Measurements from ENCODE around the gene RNF8. TPM values are rescaled to one million over a fixed set of nuclear protein-coding genes. Genes with fewer than 3 reads are reported as not detected.
"Not testable (repeated sequence)": the region's sequence is repeated elsewhere in the genome, so short reads cannot be mapped to it uniquely, and the experiment has no call there.

The RNF8 gene
- total and polyA plus RNA-seq, 8 donors: 8.7 to 46.0 (median 15.3) TPM

DNA sequence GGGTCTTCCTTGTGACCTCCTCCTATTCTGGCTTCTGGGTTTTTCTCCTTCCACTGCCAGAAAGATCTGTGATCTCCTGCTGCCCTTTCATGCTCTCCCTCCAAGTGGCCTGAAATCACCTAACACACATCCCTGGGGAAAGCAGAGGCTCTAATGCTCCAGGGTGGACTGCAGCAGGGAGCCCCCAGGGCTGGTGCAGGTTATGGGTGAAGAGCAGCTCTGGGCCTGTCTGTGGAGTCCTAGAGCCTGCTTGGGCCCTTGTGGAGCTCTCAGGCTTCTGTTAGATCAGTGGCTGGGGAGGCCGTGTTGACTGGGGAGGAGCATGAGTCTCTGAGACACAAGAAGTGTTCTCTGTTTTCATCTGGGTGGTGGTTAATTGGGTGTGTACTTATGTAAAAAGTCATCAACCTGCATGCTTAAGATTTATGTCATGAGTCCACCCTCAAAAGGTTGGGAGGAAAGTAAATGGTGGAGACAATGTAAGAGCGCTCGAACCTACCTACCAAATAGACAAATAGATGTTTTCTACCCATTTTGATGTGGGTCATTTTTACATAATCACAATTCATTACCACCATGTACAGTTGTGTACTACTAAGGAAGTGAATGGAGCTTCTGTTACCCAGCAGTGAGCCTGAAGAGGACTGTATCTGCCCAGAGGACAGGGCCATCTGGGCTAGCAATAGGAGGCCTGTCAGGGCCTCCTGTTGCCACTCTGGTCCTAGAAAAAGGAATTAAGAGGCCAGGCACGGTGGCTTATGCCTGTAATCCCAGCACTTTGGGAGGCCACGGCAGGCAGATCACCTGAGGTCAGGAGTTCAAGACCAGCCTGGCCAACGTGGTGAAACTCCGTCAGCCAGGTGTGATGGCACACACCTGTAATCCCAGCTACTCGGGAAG is 32.0 kb upstream of the RNF8 start:
- no peaks in the 10 kb centered on the region for H3K9me3 ChIP-seq
- no peak for DNase-seq
- 81 to 91% (median 86%) methylated on average over 8 of the region's 8 CpGs for WGBS, 5 donors
- H3K27me3 ChIP-seq: no peaks in the 10 kb centered on the region
- H3K27ac ChIP-seq: no peak overlapping the region
- peaks cover 0 to 25% (median 8%) of the 10 kb centered on the region in 4 donors for H3K4me1 ChIP-seq
- TF ChIP-seq EP300 (IDR thresholded peaks at IDR 0.05) (no peak), POLR2AphosphoS5 (IDR thresholded peaks at IDR 0.05) (no peak), POLR2A (IDR thresholded peaks at IDR 0.05) (no peak)
- TF ChIP-seq, protein P1, sequence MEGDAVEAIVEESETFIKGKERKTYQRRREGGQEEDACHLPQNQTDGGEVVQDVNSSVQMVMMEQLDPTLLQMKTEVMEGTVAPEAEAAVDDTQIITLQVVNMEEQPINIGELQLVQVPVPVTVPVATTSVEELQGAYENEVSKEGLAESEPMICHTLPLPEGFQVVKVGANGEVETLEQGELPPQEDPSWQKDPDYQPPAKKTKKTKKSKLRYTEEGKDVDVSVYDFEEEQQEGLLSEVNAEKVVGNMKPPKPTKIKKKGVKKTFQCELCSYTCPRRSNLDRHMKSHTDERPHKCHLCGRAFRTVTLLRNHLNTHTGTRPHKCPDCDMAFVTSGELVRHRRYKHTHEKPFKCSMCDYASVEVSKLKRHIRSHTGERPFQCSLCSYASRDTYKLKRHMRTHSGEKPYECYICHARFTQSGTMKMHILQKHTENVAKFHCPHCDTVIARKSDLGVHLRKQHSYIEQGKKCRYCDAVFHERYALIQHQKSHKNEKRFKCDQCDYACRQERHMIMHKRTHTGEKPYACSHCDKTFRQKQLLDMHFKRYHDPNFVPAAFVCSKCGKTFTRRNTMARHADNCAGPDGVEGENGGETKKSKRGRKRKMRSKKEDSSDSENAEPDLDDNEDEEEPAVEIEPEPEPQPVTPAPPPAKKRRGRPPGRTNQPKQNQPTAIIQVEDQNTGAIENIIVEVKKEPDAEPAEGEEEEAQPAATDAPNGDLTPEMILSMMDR (IDR thresholded peaks at IDR 0.05): no peak
- peaks cover 32 to 69% (median 69%) of the 10 kb centered on the region in 4 donors for H3K36me3 ChIP-seq
- intact Hi-C loops (cut with DNase I; ENCODE audit: low total_unique reads): loop anchor here (10.0 kb wide), 2 partner anchors 243 to 373 kb away; partner anchors contain the start of gene MDGA1
- no peak overlapping the region for H3K4me3 ChIP-seq

- peaks cover 0 to 25% (median 8%) of the 10 kb centered on the region in 4 donors for H3K4me1 ChIP-seq
- TF ChIP-seq EP300 (IDR thresholded peaks at IDR 0.05) (no peak), POLR2AphosphoS5 (IDR thresholded peaks at IDR 0.05) (no peak), POLR2A (IDR thresholded peaks at IDR 0.05) (no peak)
- TF ChIP-seq, protein P1 (IDR thresholded peaks at IDR 0.05): no peak
- H3K9me3 ChIP-seq: no peaks in the 10 kb centered on the region
- WGBS, 5 donors: 14 to 41% (median 29%) methylated on average over 3 of the region's 3 CpGs
- peak overlapping the region in 1 of 5 donors; percentile 57 for H3K27ac ChIP-seq
- peak in 1 of 2 donors; percentile 44 for DNase-seq
- peaks cover 19 to 53% (median 52%) of the 10 kb centered on the region in 4 donors for H3K36me3 ChIP-seq
- no peaks in the 10 kb centered on the region for H3K27me3 ChIP-seq
- intact Hi-C loops (cut with DNase I; ENCODE audit: low total_unique reads): loop anchor here (10.0 kb wide), 2 partner anchors 241 to 371 kb away; partner anchors contain the start of gene MDGA1
- no peak overlapping the region for H3K4me3 ChIP-seq
Observed at GRCh38 chr6:37323580-37323979, 30.2 kb upstream of the RNF8 start.

- 44 to 71% (median 55%) methylated on average over 4 of the region's 4 CpGs for WGBS, 5 donors
- H3K27me3 ChIP-seq: no peaks in the 10 kb centered on the region
- peaks cover 11 to 52% (median 51%) of the 10 kb centered on the region in 4 donors for H3K36me3 ChIP-seq
- H3K4me1 ChIP-seq: peaks cover 0 to 25% (median 8%) of the 10 kb centered on the region in 4 donors
- no peak for TF ChIP-seq POLR2A (IDR thresholded peaks at IDR 0.05)
- TF ChIP-seq, protein P1 (IDR thresholded peaks at IDR 0.05): no peak
- H3K4me3 ChIP-seq: no peak overlapping the region
- intact Hi-C loops (cut with DNase I; ENCODE audit: low total_unique reads): loop anchor here (10.0 kb wide), 2 partner anchors 240 to 370 kb away; partner anchors contain the start of gene MDGA1
- peak overlapping the region in 1 of 5 donors; percentile 57 for H3K27ac ChIP-seq
- DNase-seq: peak in 1 of 2 donors; percentile 29
- no peaks in the 10 kb centered on the region for H3K9me3 ChIP-seq
Observed at GRCh38 chr6:37324131-37325033, 29.4 kb upstream of the RNF8 start.

- DNase-seq; H3K4me3 ChIP-seq; H3K27me3 ChIP-seq; H3K27ac ChIP-seq; intact Hi-C loops (cut with DNase I; ENCODE audit: low total_unique reads); H3K4me1 ChIP-seq; H3K9me3 ChIP-seq: not testable (repeated sequence)
- 92 to 98% (median 95%) methylated on average over 10 of the region's 10 CpGs for WGBS, 5 donors
- H3K36me3 ChIP-seq: peaks cover 5 to 47% (median 42%) of the 10 kb centered on the region in 4 donors
Observed at GRCh38 chr6:37330345-37330744, 23.4 kb upstream of the RNF8 start.
